SW 1271 (cell line): ENCODE measurements around the gene OR52A5.
A peak's percentile ranks its signal among the peaks of the same experiment; 100 is the strongest.
"Not testable (repeated sequence)": the region's sequence is repeated elsewhere in the genome, so short reads cannot be mapped to it uniquely, and the experiment has no call there.

Experiments
- DNase-seq, 2 experiments: peaks; one replicate each; lab custom pipeline; 2025; lab: John Stamatoyannopoulos, UW

Gene OR52A5

GRCh38 chr11:5137996-5138395, at the start of gene OR52A5:
TSS of gene OR52A5 (minus strand) at chr11:5138356. CDS start at chr11:5132642, 5,714 bp downstream.
- no peak for DNase-seq

DNA sequence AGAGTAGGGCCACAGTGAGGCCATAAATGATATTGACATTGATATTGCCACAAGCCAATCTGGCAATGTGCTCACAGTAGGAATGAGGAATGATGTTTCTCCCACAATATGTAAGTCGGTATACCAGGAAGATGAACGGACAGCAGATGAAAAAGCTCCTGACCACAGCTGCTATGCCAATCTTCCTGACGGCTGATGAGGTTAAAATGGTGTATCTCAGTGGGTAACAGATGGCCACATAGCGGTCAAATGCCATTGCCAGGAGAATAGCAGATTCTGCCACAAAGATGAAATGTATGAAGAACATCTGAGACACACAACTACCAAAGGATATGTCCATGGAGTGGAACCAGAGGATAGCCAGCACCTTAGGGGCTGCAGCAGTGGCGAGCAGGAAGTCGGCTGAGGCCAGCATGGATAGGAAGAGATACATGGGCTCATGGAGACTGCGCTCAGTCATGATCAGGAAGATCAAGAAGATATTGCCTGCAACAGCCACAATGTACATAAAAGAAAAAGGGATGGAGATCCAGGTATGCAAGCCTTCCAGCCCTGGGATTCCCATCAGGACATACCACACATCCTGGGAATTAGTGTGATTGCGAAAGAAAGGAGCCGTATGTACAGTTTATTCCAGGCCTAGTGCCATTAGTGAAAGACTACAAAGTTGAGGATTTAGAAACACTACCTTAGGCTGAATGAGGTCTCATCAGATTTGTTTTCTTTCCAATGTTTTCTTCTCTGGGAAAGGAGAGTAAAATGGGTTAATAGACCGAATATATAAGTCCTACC, 40.1 kb upstream of the OR52A5 start:
- no peak for DNase-seq

GRCh38 chr11:5174934-5175333, 36.8 kb upstream of the OR52A5 start:
- no peak for DNase-seq

- no peak for DNase-seq
Observed at GRCh38 chr11:5171856-5172255, 33.7 kb upstream of the OR52A5 start.

GRCh38 chr11:5165898-5166297, 27.7 kb upstream of the OR52A5 start:
- not testable (repeated sequence) for DNase-seq

DNA sequence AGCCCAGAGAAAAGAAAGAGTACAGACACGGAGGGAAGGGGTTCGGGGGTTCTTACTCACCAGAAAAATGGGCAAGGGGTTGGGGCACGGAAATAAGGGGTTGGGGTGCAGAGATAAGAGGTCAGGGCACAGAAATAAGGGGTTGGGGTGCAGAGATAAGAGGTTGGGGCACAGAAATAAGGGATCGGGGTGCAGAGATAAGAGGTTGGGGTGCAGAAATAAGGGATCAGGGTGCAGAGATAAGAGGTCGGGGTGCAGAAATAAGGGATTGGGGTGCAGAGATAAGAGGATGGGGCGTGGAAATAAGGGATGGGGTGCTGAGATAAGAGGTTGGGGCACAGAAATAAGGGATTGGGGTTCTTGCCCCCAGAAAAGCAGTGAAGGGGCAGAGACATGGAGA, 26.7 kb upstream of the OR52A5 start:
- DNase-seq: not testable (repeated sequence)

GRCh38 chr11:5161045-5161444, 22.9 kb upstream of the OR52A5 start:
- not testable (repeated sequence) for DNase-seq

DNA sequence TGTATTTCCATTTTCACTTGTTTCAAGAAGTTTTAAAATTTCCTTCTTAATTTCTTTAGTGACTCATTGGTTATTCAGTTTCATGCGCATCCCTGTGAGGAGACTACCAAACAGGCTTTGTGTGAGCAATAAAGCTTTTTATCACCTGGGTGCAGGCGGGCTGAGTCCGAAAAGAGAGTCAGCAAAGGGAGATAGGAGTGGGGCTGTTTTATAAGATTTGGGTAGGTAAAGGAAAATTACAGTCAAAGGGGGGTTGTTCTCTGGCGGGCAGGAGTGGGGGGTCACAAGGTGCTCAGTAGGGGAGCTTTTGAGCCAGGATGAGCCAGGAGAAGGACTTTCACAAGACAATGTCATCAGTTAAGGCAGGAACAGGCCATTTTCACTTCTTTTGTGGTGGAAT, 22.1 kb upstream of the OR52A5 start:
- not testable (repeated sequence) for DNase-seq

- DNase-seq: no peak
Observed at GRCh38 chr11:5159806-5160205, 21.6 kb upstream of the OR52A5 start.

- DNase-seq: no peak
Observed at GRCh38 chr11:5154657-5155056, 16.5 kb upstream of the OR52A5 start, which contains the start of gene OR52A1. TSS of gene OR52A1 (minus strand) at chr11:5154757. CDS start at chr11:5152369, 2,388 bp downstream.

DNA sequence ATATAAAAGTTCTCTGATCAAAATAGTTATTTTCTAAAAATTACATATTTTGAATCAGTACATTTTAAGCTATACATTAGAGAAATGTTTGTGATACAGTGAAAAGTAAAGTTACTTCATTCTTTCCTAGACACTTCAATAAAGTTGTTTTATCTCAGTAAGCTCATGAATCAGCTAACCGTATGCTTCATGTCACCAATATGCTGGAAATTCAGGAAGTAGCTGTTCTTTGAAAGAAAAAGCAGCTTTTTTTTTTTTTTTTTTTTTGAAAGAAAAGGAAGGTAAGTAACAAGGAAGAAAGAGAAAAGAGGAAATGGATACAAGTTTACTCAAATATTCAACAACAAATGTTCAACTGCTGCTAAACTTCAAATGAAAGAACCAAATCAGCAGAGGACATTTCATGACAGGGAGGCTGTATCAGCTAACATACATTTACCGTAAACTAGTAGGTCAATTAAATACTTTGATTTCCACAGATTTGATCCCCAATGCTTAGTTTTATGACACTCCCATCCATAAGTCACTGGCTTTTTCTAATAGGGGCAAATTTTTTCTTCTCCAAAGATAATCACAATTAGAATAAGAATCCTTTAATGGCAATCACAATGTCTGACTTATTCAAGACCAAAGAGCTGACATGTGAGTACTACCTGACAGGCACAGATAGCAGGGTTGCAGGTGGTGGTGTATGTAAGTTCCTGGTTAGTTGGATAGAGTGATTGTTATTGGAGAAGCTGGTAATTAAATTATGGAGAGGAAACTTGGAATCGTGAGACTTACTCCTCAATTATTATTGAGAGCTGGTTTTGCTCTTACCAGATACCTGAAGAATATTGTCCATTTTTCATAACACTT, 15.6 kb upstream of the OR52A5 start:
- no peak for DNase-seq

DNA sequence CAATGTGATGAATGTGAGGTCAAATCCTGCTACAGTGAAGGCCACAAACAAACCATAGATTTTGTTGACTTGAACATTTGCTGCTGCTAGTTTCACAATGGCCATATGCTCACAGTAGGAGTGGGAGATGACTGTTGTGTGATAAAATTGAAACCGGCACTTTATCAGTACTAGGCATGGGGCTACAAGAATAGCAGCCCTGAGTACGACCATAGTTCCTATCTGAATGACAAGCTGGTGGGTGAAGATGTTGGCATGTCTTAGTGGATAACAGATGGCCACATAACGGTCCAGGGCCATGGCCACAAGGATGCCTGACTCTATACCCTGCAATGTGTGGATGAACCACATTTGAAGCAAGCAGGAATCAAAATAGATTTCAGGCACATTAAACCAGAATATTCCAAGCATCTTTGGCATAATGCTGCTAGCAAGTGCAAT, 13.6 kb upstream of the OR52A5 start:
- DNase-seq: no peak

DNA sequence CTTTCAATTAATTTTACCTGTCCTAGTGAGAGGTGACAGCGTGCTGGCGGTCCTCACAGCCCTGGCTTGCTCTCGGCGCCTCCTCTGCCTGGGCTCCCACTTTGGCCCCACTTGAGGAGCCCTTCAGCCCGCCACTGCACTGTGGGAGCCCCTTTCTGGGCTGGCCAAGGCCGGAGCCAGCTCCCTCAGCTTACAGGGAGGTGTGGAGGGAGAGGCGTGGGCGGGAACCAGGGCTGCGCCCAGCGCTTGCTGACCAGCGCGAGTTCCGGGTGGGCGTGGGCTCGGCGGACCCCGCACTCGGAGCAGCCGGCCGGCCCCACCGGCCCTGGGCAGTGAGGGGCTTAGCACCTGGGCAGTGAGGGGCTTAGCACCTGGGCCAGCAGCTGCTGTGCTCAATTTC, 6.0 kb upstream of the OR52A5 start:
- not testable (repeated sequence) for DNase-seq

DNA sequence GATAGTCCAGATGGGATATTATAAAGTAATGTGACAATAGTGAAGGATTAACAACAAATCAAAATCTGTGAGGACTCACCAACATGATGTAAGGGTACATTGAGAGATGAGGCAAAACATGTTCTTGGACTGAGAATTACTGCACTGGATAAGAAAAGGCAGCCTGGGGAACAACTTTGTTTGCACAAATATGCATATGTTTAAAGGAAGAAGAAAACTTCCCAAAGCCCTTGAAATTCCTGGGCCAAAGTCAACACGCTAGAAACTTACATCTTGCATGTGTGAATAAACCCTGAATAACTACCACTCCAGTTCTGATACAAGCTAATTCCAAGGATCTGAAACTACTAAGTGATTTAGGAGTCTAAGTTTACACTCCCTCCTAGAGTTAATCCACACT, 1.1 kb downstream of the OR52A5 start:
- no peak for DNase-seq

DNA sequence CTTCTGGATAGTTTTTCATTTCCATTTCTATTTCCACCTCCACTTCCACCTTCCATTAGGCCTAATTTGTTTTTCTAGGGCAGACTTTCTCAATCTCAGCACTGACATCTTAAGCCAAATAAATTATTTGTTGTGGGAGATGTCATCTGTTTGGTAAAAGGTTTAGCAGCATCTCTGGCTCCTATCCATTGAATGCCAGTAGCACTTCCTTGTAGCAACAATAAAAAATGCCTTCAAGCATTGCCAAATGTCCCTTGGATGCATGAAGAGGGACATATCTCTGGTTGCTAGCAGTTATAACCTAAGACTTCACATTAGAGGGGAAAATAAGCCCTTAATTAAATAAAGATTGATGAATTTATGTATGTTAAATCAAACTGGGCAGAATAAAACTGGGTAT, 1.9 kb downstream of the OR52A5 start:
- no peak for DNase-seq

DNA sequence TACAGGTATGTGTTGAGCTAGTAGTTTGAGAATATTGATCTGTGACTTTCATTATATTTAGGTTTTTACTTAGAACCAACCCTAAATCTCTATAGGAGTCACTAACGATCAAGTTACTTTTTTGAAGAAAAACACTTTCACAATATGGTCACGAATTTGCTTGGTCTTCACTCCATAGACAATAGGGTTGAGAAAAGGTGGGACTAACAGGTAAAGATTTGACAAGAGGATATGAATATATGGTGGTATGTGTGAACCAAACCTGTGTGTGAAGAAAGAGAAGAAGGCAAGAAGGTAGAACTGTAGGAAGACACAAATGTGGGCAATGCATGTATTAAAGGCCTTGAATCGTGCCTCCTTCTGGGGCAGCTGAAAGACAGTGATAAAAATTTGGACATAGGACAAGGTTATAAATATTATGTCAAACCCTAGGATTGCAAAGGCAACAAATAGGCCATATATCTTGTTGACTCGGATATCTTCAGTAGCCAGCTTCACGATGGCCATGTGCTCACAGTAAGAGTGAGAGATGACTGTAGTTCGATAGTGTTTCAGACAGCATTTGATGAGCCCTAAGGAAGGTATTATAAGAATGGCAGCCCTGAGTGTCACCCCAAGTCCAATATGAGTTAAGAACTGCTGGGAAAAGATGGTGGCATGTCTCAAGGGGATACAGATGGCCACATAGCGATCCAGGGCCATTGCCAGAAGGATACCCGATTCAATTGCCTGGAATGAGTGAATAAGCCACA, 6.4 kb downstream of the OR52A5 start:
- DNase-seq: no peak

GRCh38 chr11:5129457-5129877, 8.7 kb downstream of the OR52A5 start:
- no peak for DNase-seq

DNA sequence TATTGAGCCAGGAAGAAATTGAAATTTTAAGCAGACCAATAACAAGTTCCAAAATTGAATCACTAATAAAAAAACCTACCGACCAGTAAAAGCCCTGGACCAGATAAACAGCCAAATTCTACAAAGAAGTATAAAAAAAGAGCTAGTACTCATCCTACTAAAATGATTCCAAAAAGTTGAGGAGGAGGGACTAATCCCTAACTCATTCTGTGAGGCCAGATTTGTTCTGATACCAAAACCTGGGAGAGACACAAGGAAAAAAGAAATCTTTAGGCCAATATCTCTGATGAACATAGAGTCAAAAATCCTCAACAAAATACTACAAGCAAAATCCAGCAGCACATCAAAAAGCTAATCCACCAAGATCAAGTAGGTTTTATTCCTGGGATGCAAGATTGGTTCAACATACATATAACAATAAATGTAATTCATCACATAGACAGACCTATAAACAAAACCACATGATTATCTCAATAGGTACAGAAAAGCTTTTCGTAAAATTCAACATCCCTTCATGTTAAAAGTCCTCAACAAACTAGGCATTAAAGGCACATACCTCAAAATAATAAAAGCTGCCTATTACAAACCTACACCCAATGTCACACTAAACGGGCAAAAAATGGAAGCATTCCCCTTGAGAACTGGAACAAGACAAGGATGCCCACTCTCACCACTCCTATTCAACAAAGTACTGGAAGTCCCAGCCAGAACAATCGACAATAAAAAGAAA, 13.1 kb downstream of the OR52A5 start:
- no peak for DNase-seq

GRCh38 chr11:5123802-5124521, 14.2 kb downstream of the OR52A5 start:
- peak in 1 of 2 experiments; percentile 38 for DNase-seq

GRCh38 chr11:5118893-5119292, 19.3 kb downstream of the OR52A5 start:
- DNase-seq: no peak

DNA sequence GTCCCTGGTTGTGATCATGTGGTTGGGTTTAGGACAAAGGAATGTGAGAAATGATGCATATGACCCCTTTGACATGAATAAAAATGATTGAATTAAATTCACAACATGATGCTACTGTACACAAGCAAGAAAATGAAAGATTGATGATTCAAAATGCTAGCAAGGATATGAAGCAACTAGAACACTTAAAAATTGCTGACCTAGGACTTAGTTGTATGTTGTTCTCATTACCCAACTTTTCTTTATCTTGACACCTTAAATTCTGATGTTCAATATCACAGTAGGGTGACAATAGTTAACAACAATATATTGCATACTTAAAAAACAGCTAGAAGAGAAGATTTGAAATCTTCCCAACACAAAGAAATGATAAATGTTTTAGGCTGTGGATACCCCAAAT, 20.6 kb downstream of the OR52A5 start:
- no peak for DNase-seq
